ENCODE results near the gene TNIP1.

Gene TNIP1

GRCh38 chr5:151080613-151081430 is at the start of gene TNIP1:
TSS of gene TNIP1 (minus strand) at chr5:151081034. CDS start at chr5:151065095, 15,939 bp downstream.
- in situ Hi-C loops (cut with HindIII; ENCODE audit: low pct_unique_long_range_greater_than_20kb, low sequenced_read_pairs), result no loop called here
- TF ChIP-seq JUND (IDR thresholded peaks at IDR 0.05; ENCODE audit: low read depth), result no peak
- DNase-seq (ENCODE audit: low read depth in 1 of 2, low spot score in 1 of 2), result peak; percentile 95 to 97

DNA sequence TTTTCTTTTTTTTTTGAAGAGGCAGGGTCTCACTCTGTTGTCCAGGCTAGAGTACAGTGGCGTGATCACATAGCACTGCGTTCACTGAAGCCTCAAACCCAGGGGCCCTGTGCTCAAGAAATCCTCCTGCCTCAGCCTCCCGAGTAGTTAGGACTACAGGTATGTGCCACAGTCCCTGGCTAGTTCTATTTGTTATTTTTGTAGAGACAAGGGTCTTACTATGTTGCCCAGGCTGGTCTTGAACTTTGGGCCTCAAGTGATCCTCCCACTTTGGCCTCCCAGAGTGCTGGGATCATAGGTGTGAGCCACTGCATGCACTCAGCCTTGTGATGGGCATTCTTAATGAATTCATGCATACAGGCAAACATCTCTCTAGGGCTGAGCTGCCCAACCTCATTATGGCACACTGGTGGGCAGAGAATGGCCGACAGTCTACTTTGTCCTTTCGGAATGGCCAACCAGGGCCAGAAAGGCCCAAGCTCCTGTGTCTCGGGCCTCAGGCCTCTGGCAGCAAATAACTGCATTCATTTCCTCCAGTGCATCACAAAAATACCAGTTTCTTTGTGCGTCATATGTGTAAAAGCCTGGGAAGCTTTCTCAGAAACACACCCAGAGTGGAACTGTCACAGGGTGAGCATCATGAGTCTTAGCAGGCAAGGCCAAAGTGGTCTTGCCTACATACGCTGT is 49.5 kb upstream of the TNIP1 start:
- no peak for TF ChIP-seq JUND (IDR thresholded peaks at IDR 0.05; ENCODE audit: low read depth)
- in situ Hi-C loops (cut with HindIII; ENCODE audit: low pct_unique_long_range_greater_than_20kb, low sequenced_read_pairs), result no loop called here
- DNase-seq (ENCODE audit: low read depth in 1 of 2, low spot score in 1 of 2), result no peak

- in situ Hi-C loops (cut with HindIII; ENCODE audit: low pct_unique_long_range_greater_than_20kb, low sequenced_read_pairs), result no loop called here
- no peak for TF ChIP-seq JUND (IDR thresholded peaks at IDR 0.05; ENCODE audit: low read depth)
- DNase-seq (ENCODE audit: low read depth in 1 of 2, low spot score in 1 of 2), result no peak
These were observed 48.0 kb upstream of the TNIP1 start for GRCh38 chr5:151128817-151129216.

DNA sequence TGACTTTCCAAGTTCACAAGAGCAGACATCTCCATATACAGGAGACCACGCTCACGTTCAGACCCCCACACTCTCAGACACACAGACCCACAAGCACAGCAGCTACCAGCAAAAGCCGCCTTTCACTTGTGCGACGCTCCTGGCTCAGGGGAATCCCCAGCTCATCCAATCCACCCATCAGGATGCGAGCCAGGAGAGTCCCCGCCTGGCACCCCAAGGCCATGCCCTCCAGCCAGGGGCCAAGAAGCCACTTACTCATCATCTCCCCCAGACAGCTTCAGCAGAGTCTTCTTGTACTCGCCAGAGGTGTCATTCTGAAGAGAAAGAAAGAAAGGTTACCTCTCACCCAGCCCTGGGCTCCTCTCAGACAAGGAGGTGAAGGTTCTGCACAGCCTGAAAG is 47.1 kb upstream of the TNIP1 start:
- DNase-seq (ENCODE audit: low read depth in 1 of 2, low spot score in 1 of 2), result no peak
- in situ Hi-C loops (cut with HindIII; ENCODE audit: low pct_unique_long_range_greater_than_20kb, low sequenced_read_pairs), result no loop called here
- no peak for TF ChIP-seq JUND (IDR thresholded peaks at IDR 0.05; ENCODE audit: low read depth)

- peak; percentile 62 to 86 for DNase-seq (ENCODE audit: low read depth in 1 of 2, low spot score in 1 of 2)
- no peak for TF ChIP-seq JUND (IDR thresholded peaks at IDR 0.05; ENCODE audit: low read depth)
- in situ Hi-C loops (cut with HindIII; ENCODE audit: low pct_unique_long_range_greater_than_20kb, low sequenced_read_pairs), result no loop called here
These were observed 45.4 kb upstream of the TNIP1 start for GRCh38 chr5:151126199-151126645.

DNA sequence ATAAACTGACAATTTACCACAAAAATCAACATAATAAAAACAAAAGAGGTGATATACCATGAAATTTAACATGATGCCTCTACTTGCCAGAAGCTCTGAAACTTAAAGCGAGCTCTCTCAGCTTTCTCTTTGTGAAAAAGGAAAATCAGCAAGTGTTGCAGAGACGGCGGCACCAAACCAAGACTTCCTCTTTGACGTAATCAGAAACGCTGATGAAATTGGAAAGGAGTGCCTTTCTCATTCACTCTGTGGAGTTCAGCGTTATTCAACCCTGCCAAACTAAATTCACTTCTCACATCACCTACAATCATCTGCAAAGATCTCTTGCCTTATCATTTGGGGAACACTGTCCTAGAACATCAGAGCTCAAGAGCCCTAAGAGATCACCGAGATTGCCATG is 44.6 kb upstream of the TNIP1 start:
- no peak for TF ChIP-seq JUND (IDR thresholded peaks at IDR 0.05; ENCODE audit: low read depth)
- in situ Hi-C loops (cut with HindIII; ENCODE audit: low pct_unique_long_range_greater_than_20kb, low sequenced_read_pairs), result no loop called here
- no peak for DNase-seq (ENCODE audit: low read depth in 1 of 2, low spot score in 1 of 2)

DNA sequence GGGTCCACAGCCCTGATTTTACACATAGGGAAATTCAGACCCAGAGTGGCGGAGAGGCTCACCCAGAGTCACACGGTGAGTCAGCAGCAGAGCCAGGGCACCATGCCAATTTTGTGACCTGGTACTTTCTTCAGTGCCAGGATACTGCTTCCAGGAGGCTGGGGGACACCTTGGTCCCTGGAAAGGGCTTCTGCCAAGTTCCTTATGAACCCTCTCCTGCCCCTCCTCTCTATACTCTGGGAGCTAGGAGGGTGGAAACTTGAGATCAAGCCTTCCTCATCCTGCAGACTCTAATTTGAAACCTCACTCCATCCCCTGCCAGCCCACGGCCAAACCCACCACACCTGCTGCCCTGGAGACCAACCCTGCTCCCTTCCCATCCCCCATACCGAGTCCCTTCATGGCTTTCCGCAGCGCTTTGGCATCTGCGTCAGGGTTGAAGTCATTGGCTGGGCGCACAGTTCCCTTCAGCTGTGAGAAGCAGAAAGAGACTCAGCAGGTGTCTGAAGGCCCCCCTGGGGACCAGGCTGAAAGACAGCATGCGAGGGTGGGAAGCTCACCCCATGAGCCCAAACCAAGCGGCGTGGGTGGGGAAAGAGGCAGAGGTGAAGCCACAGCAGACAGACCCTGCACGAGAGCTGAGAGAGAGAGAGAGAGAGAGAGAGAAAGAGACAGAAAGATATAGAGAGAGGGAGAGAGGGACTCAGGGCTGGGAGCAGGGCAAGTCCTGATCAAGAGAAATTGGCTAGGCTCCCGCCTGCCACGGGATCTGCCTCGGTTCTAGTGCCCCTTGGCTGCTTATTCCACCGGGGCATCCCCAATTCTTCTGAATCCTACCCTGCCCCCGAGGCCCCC is 43.3 kb upstream of the TNIP1 start:
- in situ Hi-C loops (cut with HindIII; ENCODE audit: low pct_unique_long_range_greater_than_20kb, low sequenced_read_pairs), result no loop called here
- TF ChIP-seq JUND (IDR thresholded peaks at IDR 0.05; ENCODE audit: low read depth), result no peak
- peak in 1 of 2 experiments; percentile 61 for DNase-seq (ENCODE audit: low read depth in 1 of 2, low spot score in 1 of 2)

GRCh38 chr5:151122828-151123227 is 42.0 kb upstream of the TNIP1 start:
- TF ChIP-seq JUND (IDR thresholded peaks at IDR 0.05; ENCODE audit: low read depth), result no peak
- DNase-seq (ENCODE audit: low read depth in 1 of 2, low spot score in 1 of 2), result no peak
- in situ Hi-C loops (cut with HindIII; ENCODE audit: low pct_unique_long_range_greater_than_20kb, low sequenced_read_pairs), result no loop called here

GRCh38 chr5:151121665-151122064 is 40.8 kb upstream of the TNIP1 start:
- in situ Hi-C loops (cut with HindIII; ENCODE audit: low pct_unique_long_range_greater_than_20kb, low sequenced_read_pairs), result no loop called here
- no peak for TF ChIP-seq JUND (IDR thresholded peaks at IDR 0.05; ENCODE audit: low read depth)
- DNase-seq (ENCODE audit: low read depth in 1 of 2, low spot score in 1 of 2), result no peak

GRCh38 chr5:151121095-151121494 is 40.3 kb upstream of the TNIP1 start:
- in situ Hi-C loops (cut with HindIII; ENCODE audit: low pct_unique_long_range_greater_than_20kb, low sequenced_read_pairs), result no loop called here
- TF ChIP-seq JUND (IDR thresholded peaks at IDR 0.05; ENCODE audit: low read depth), result no peak
- no peak for DNase-seq (ENCODE audit: low read depth in 1 of 2, low spot score in 1 of 2)

GRCh38 chr5:151118913-151119575 is 38.2 kb upstream of the TNIP1 start:
- no peak for DNase-seq (ENCODE audit: low read depth in 1 of 2, low spot score in 1 of 2)
- in situ Hi-C loops (cut with HindIII; ENCODE audit: low pct_unique_long_range_greater_than_20kb, low sequenced_read_pairs), result no loop called here
- no peak for TF ChIP-seq JUND (IDR thresholded peaks at IDR 0.05; ENCODE audit: low read depth)

DNA sequence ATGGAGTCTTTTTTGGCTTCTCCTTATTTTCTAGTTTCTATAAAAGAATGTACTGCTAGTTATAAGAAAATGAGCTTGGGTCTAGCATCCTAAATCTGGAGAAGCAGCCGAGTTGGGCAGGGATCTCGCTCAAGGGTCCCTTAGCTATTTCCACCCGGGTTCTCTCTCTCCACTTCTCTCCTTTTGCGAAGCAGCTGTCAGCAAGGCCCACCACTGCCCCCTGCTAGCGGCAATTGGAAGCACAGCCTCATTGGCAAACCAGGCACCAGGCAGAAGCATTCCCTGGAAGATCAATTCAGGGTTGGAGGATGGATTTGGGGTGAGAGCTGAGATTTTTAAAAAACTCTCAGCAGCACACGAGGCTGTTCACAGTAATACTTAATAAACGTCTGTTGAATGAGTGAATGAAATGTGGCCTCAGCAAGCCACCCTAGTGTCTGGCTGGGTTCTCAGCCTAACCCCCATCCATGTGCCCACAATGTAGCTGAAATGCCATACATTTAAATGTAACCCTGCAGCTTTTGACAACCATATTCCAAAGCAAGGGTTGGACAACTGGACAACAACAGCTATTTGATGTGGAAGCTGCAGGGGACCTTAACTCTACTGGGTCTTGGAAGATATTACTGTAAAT is 34.6 kb upstream of the TNIP1 start:
- TF ChIP-seq JUND (IDR thresholded peaks at IDR 0.05; ENCODE audit: low read depth), result no peak
- in situ Hi-C loops (cut with HindIII; ENCODE audit: low pct_unique_long_range_greater_than_20kb, low sequenced_read_pairs), result no loop called here
- DNase-seq (ENCODE audit: low read depth in 1 of 2, low spot score in 1 of 2), result peak; percentile 67 to 71
